Measurements from ENCODE around the gene PTPRN. TPM values are rescaled to one million over a fixed set of nuclear protein-coding genes. Genes with fewer than 3 reads are reported as not detected.

Gene PTPRN
- total and polyA plus RNA-seq, 9 of the 15 experiments (the other 6 are each of a cell fraction or from before 2014, with no cell fraction given) = 0.15 to 2.4 (median 0.43) TPM; not detected in 1

- TF ChIP-seq, protein P1, sequence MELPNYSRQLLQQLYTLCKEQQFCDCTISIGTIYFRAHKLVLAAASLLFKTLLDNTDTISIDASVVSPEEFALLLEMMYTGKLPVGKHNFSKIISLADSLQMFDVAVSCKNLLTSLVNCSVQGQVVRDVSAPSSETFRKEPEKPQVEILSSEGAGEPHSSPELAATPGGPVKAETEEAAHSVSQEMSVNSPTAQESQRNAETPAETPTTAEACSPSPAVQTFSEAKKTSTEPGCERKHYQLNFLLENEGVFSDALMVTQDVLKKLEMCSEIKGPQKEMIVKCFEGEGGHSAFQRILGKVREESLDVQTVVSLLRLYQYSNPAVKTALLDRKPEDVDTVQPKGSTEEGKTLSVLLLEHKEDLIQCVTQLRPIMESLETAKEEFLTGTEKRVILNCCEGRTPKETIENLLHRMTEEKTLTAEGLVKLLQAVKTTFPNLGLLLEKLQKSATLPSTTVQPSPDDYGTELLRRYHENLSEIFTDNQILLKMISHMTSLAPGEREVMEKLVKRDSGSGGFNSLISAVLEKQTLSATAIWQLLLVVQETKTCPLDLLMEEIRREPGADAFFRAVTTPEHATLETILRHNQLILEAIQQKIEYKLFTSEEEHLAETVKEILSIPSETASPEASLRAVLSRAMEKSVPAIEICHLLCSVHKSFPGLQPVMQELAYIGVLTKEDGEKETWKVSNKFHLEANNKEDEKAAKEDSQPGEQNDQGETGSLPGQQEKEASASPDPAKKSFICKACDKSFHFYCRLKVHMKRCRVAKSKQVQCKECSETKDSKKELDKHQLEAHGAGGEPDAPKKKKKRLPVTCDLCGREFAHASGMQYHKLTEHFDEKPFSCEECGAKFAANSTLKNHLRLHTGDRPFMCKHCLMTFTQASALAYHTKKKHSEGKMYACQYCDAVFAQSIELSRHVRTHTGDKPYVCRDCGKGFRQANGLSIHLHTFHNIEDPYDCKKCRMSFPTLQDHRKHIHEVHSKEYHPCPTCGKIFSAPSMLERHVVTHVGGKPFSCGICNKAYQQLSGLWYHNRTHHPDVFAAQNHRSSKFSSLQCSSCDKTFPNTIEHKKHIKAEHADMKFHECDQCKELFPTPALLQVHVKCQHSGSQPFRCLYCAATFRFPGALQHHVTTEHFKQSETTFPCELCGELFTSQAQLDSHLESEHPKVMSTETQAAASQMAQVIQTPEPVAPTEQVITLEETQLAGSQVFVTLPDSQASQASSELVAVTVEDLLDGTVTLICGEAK (IDR thresholded peaks at IDR 0.05) = no peak
- TF ChIP-seq, protein P1 (CRISPR knock-in tag; IDR thresholded peaks at IDR 0.05) = no peak
- TF ChIP-seq HDAC3 (IDR thresholded peaks at IDR 0.05; ENCODE audit: borderline replicate concordance, partially characterized antibody) = no peak
- TF ChIP-seq ZNF668 (CRISPR knock-in tag; IDR thresholded peaks at IDR 0.05) = no peak
These were observed 43.0 kb downstream of the PTPRN start (continued) for GRCh38 chr2:219266232-219266631.
